ENCODE results near the gene VCAM1.
"Not testable (repeated sequence)": the region's sequence is repeated elsewhere in the genome, so short reads cannot be mapped to it uniquely, and the experiment has no call there.

VCAM1 gene

GRCh38 chr1:100778748-100779147 lies 59.2 kb downstream of the VCAM1 start:
- TF ChIP-seq CTCF (IDR thresholded peaks at IDR 0.05; ENCODE audit: control insufficient read depth, insufficient read depth, low read depth, low read length, missing control alignments): no peak
- H3K4me3 ChIP-seq (ENCODE audit: control insufficient read depth, low read depth, low read length): no peak overlapping the region
- DNase-seq (ENCODE audit: low read depth): no peak

- TF ChIP-seq CTCF (IDR thresholded peaks at IDR 0.05; ENCODE audit: control insufficient read depth, insufficient read depth, low read depth, low read length, missing control alignments): no peak
- no peak for DNase-seq (ENCODE audit: low read depth)
- no peak overlapping the region for H3K4me3 ChIP-seq (ENCODE audit: control insufficient read depth, low read depth, low read length)
Observed at GRCh38 chr1:100780814-100781213, 61.3 kb downstream of the VCAM1 start.

- not testable (repeated sequence) for H3K4me3 ChIP-seq (ENCODE audit: control insufficient read depth, low read depth, low read length); DNase-seq (ENCODE audit: low read depth)
Observed at GRCh38 chr1:100781728-100782127, 62.2 kb downstream of the VCAM1 start.

GRCh38 chr1:100782473-100783039 lies 63.0 kb downstream of the VCAM1 start:
- no peak overlapping the region for H3K4me3 ChIP-seq (ENCODE audit: control insufficient read depth, low read depth, low read length)
- no peak for TF ChIP-seq CTCF (IDR thresholded peaks at IDR 0.05; ENCODE audit: control insufficient read depth, insufficient read depth, low read depth, low read length, missing control alignments)
- DNase-seq (ENCODE audit: low read depth): no peak

GRCh38 chr1:100785470-100786052 lies 66.0 kb downstream of the VCAM1 start:
- H3K4me3 ChIP-seq (ENCODE audit: control insufficient read depth, low read depth, low read length): no peak overlapping the region
- TF ChIP-seq CTCF (IDR thresholded peaks at IDR 0.05; ENCODE audit: control insufficient read depth, insufficient read depth, low read depth, low read length, missing control alignments): no peak
- no peak for DNase-seq (ENCODE audit: low read depth)

- H3K4me3 ChIP-seq (ENCODE audit: control insufficient read depth, low read depth, low read length): no peak overlapping the region
- no peak for TF ChIP-seq CTCF (IDR thresholded peaks at IDR 0.05; ENCODE audit: control insufficient read depth, insufficient read depth, low read depth, low read length, missing control alignments)
- no peak for DNase-seq (ENCODE audit: low read depth)
Observed at GRCh38 chr1:100786870-100787269, 67.3 kb downstream of the VCAM1 start.
